NB4 (cell line): ENCODE results near the gene ELFN2.
A peak's percentile ranks its signal among the peaks of the same experiment; 100 is the strongest.

Source experiments
- DNase-seq: peaks from one replicate; pipeline ENCODE4 v3.0.0; 2010; ENCODE audit warnings: low read depth
- H3K4me3 ChIP-seq: one replicate; pipeline ENCODE4 v1.5.1; 2011; ENCODE audit warnings: mild to moderate bottlenecking, low read depth, low read length, moderate library complexity
- MYC ChIP-seq: IDR thresholded peaks from 2 replicates; pipeline ENCODE4 v1.6.1; 2011; ENCODE audit warnings: low read depth, low read length
- POLR2A ChIP-seq: IDR thresholded peaks from 2 replicates; pipeline ENCODE4 v1.6.1; 2011; ENCODE audit warnings: mild to moderate bottlenecking; ENCODE audit not compliant: insufficient read length; ENCODE audit errors: extremely low read depth
- TF ChIP-seq, protein P1 (sequence below): IDR thresholded peaks from 2 replicates; pipeline ENCODE4 v1.6.1; 2011; ENCODE audit warnings: low read depth, low read length
- TF ChIP-seq, protein P2 (sequence below): IDR thresholded peaks from one replicate; pipeline ENCODE4 v1.5.1; 2012; ENCODE audit warnings: low read depth, low read length

Gene ELFN2

DNA sequence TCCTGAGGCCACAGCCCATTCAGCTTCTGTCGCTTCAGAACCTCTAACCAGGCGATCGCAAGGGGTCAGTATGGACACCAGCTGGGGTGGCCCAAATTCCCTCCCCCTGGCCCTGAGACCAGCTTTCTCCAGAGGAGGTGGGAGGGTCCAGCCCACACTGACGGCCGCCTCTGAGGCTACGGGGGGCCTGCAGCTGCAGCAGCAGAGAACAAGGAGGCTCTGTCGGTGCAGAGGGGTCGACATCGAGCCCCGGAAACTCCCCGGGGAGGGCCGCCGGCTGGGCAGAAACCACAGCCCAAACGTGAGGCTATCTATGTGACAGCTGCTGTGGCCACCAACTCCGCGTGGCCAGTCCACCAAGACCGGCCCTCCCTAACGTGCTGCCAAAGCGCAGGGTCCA is 40.8 kb downstream of the ELFN2 start:
- TF ChIP-seq, protein P1, sequence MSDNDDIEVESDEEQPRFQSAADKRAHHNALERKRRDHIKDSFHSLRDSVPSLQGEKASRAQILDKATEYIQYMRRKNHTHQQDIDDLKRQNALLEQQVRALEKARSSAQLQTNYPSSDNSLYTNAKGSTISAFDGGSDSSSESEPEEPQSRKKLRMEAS = no peak
- TF ChIP-seq, protein P2, sequence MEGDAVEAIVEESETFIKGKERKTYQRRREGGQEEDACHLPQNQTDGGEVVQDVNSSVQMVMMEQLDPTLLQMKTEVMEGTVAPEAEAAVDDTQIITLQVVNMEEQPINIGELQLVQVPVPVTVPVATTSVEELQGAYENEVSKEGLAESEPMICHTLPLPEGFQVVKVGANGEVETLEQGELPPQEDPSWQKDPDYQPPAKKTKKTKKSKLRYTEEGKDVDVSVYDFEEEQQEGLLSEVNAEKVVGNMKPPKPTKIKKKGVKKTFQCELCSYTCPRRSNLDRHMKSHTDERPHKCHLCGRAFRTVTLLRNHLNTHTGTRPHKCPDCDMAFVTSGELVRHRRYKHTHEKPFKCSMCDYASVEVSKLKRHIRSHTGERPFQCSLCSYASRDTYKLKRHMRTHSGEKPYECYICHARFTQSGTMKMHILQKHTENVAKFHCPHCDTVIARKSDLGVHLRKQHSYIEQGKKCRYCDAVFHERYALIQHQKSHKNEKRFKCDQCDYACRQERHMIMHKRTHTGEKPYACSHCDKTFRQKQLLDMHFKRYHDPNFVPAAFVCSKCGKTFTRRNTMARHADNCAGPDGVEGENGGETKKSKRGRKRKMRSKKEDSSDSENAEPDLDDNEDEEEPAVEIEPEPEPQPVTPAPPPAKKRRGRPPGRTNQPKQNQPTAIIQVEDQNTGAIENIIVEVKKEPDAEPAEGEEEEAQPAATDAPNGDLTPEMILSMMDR = no peak
- TF ChIP-seq POLR2A (no peak), MYC (no peak)
- peak; percentile 19 for DNase-seq
- no peak overlapping the region for H3K4me3 ChIP-seq

DNA sequence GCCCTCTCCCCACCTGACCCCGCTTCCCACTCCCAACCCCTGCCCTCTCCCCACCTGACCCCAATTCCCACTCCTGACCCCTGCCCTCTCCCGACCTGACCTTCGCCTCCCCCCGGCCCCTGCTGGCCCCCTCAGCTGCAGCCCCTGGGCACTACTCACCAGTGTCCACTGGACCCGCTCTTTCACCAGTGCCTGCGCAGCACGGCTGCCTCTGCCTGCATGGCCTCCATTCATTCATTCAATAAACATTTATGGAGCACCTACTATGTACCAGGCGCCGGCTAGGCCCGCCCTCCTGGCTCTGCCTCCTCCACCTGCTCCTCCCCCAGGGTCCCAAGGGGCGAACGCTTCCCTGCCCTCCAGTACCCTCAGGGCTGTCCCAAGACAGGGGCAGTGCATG is 42.6 kb downstream of the ELFN2 start:
- H3K4me3 ChIP-seq = no peak overlapping the region
- TF ChIP-seq, protein P1 = no peak
- TF ChIP-seq POLR2A (no peak), MYC (no peak)
- TF ChIP-seq, protein P2 = no peak
- no peak for DNase-seq

DNA sequence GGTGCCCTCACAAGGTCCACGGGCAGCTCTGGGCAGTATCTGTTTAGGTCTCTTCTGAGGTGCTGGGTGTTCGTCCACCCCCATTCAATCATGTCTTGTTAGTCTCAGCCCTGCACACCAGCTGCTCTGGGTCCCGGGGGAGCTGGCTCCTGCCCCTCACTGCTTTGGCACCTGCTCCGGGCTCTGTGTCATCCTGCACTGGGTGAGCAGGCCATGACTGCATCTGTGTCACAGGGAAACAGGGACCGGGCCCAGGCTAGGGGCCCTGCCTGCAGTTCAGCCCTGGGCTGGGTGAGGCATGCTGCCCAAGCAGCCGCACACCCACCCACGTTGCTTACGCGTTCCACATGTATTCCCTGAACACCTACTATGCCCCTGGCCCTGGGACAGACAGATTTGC is 43.9 kb downstream of the ELFN2 start:
- DNase-seq = no peak
- no peak overlapping the region for H3K4me3 ChIP-seq
- TF ChIP-seq, protein P1 = no peak
- TF ChIP-seq MYC = no peak
- no peak for TF ChIP-seq POLR2A
- TF ChIP-seq, protein P2 = no peak

DNA sequence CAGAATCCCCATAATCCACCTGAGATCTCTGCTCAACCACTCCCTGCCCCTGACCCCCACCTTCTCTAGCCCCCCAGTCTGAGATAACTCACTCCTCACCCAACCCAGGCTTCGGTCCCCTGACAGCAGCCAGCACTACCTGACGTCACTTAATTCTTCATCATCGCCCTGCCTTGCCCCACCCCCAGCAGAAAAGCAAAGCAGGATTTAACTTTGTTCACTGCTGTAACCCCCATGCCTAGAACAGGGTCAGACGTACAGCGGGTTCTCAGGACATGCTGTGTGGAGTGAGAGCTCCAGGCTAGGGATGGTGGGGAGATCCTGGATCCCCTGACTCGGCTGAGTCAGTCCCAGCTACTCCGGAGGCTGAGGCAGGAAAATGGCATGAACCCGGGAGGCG is 45.8 kb downstream of the ELFN2 start:
- TF ChIP-seq, protein P2 = no peak
- TF ChIP-seq, protein P1 = no peak
- TF ChIP-seq MYC (no peak), POLR2A (no peak)
- no peak for DNase-seq
- H3K4me3 ChIP-seq = no peak overlapping the region

DNA sequence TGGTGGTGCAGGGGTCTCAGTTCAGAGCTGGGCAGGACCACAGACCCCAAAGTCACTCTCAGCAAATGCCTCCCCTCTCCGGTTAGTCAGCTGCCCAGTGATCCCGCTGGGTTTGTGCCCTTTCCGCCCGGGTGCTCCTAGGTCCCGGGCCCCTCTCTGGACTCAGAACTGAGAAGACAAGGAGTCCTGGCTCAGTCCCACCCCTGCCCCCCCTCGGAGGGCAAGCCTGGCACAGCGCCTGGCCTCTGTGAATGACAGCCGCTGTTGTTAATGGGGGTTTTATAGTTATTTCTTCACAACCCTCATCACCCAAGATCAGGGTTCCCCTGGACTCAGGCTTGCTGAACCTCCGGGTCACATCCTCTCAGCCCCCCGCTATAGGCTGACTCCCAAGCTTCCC is 47.6 kb downstream of the ELFN2 start:
- H3K4me3 ChIP-seq = no peak overlapping the region
- TF ChIP-seq, protein P2 = no peak
- no peak for TF ChIP-seq MYC
- TF ChIP-seq, protein P1 = no peak
- TF ChIP-seq POLR2A = no peak
- no peak for DNase-seq

DNA sequence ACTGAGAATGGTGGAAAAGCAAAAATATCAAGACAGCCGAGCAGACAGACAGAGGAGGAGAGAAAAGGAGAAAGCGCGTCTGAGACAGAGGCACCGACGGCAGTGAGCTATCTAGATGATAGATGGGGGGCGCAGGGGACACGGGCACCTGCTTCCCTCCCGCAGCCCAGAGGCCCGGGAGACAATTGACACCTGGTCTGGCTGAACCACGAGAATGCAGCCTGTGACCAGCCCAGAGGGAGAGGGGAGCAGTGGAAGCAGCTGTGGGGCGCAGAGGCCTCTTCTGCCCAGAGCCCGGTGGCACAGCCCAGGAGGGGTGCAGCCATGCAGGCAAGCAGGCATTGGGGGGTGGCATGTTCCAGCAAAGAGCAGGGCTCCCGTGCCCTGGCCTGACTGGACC is 48.2 kb downstream of the ELFN2 start:
- TF ChIP-seq, protein P2 = no peak
- TF ChIP-seq MYC (no peak), POLR2A (no peak)
- TF ChIP-seq, protein P1 = no peak
- H3K4me3 ChIP-seq = no peak overlapping the region
- no peak for DNase-seq
